SKM-1 (cell line): ENCODE data around the gene SMIM38.

Experiments
- DNase-seq: peaks from one replicate; lab custom pipeline; 2025; ENCODE audit not compliant: unreplicated experiment; lab: John Stamatoyannopoulos, UW

SMIM38 gene

DNA sequence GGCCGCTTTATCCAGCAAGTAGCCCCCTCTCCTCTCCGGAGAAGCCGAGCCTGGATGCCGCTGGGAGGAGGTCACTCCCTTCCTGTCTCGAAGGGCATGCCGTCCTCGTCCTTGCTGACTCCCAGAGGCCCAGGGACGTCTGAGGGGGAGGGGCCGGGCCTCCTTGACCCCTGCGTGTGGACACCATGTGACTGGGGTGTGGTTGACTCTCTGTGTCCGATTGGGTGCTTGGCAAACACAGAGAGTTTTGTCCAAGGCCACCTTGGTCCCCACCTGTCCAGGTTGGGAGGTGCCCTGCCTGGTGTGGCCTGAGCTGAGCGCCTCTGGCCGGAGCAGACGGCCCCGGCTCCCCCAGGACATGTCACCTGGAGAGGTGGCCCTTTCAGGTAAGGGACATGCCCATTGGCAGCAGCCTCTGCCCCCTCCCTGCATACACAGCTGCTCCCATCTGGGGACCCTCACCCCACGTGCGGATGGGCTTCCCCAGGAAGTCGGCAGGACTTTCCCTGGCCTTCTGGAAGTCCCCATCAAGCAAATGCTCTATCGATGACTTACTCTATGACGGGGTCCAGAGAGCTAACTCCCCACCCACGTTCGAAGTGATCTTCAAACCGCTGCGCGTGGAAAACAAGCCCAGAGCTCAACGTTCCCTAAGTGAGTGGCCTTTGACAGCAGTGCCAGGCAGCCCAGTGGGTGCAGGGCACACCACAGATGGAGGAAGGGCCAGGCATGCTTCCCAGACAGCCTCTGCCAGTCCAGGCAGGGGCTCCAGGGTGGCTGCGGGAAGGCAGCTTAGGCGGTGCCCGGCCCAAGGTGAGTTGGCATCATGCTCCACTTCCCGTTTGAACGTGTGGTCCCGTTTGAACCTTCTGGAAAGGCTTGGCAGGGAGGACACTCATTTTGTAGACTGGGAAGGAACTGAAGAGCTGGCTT is at the start of gene SMIM38:
TSS of gene SMIM38 (plus strand) at position 634 of the 933 bp plus-strand sequence. CDS start 1,912 bp downstream, outside the sequence.
- no peak for DNase-seq

DNA sequence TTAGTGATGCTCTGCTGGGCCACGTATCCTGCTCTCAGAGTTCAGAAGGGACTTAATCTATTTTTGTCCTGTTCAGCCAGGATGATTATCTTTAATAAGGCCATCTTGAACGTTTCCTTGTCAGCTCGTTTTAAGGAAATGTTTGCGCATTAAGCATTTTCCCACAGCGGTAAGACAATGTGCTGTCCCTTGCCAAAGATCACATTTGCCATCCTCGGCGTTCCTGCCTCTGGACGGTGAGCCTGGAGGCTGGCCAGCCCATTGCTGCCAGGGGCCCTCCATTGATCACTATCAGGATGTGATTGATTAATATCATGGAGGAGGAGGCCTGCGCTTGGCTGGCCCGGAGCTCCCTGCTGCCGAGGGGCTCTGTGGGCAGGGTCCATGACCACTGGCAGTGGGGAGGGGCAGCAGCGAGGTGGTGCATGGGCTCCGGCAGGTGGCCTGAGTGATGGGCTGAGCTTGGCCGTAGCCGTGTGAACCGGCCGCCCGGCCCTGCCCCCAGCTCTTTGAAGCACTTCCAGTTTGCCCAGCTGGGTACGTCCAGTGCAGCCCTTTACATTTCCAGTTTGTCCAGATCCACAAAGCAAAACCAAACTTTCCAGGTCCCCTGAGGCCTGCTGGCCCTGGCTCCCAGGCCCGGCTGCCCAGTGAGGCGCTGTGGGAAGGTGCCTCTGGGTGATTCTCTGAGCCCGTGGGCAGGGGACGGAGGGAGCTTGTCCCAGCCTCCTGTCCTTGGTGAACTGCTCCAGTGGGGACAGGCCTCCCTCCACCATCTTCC is 49.5 kb upstream of the SMIM38 start:
- no peak for DNase-seq

DNA sequence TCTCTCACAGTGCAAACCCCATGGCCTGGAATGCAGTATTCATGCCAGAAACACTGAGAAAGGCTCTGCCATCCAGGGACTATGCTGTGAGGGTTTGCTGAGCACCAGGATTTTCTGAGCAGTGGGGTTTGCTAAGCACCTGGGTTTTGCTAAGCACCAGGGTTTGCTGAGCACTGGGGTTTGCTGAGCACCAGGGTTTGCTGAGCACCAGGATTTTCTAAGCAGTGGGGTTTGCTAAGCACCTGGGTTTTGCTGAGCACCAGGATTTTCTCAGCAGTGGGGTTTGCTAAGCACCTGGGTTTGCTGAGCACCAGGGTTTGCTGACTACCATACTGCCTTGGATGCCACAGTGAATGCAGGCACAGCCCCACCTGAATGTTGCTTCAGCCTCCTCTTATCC is 48.3 kb upstream of the SMIM38 start:
- no peak for DNase-seq

DNA sequence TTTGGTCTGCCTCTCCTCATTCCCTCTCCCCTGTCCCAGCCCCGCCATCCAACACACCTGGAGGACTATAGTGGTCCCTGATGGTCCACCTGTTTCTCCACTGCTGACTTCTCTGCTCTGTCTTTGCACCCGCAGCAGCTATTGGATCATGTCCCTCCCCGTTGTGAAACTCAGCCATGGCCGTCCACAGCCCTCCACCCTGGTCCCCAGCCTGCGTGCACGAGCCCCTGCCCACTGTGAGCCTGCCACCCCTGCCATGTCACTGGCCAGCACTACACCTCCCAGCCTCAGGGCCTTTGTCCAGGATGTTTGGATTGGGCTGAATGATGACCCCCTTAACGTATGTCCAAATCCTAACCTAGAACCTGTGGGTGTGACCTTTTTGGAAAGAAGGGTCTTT is 47.7 kb upstream of the SMIM38 start:
- no peak for DNase-seq

DNA sequence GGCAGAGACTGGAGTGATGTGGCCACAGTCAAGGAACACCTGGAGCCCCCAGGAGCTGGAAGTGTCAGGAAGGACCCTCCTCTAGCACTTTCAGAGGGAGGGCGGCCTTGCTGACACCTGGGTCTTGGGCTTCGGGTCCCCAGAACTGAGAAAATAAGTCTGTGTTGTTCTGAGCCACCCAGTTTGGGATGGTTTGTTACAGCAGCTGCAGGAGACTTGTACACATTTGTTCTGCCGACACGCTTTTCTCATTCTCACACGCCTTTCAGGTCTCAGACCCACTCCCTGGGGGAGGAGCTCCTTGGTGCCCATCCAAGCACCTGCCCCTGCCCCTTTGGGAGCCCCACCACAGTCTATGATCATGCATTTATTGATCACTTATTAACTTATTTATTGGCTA is 47.2 kb upstream of the SMIM38 start:
- no peak for DNase-seq

DNA sequence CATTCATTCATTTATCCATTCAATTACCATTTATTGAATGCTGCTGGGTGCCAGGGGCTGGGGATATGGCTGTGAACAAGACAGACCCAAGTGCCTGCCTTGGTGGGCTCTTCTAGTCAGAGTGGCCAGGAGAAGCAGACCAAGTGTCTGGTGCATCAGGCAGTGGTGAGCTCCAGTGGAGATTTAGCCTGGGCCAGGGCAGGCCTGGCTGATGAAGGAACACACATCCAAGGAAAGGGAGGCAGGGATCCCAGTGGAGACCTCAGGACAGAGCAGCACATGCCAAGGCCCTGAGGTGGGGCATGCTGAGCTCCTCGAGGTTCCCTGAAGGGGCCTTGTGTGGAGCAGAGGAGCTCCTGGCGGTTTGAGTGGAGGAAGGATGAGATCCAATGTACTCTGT is 46.6 kb upstream of the SMIM38 start:
- no peak for DNase-seq

DNA sequence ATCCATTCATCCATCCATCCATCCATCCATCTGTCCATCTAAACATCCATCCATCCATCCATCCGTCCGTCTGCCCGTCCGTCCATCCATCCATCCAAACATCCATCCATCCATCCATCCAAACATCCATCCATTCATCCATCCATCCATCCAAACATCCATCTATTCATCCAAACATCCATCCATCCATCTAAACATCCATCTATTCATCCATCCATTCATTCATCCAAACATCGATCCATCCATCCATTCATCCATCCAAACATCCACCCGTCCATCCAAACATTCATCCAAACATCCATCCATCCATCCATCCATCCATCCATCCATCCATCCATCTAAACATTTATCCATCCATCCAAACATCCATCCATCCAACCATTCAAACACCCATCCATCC is 45.3 kb upstream of the SMIM38 start:
- no peak for DNase-seq

DNA sequence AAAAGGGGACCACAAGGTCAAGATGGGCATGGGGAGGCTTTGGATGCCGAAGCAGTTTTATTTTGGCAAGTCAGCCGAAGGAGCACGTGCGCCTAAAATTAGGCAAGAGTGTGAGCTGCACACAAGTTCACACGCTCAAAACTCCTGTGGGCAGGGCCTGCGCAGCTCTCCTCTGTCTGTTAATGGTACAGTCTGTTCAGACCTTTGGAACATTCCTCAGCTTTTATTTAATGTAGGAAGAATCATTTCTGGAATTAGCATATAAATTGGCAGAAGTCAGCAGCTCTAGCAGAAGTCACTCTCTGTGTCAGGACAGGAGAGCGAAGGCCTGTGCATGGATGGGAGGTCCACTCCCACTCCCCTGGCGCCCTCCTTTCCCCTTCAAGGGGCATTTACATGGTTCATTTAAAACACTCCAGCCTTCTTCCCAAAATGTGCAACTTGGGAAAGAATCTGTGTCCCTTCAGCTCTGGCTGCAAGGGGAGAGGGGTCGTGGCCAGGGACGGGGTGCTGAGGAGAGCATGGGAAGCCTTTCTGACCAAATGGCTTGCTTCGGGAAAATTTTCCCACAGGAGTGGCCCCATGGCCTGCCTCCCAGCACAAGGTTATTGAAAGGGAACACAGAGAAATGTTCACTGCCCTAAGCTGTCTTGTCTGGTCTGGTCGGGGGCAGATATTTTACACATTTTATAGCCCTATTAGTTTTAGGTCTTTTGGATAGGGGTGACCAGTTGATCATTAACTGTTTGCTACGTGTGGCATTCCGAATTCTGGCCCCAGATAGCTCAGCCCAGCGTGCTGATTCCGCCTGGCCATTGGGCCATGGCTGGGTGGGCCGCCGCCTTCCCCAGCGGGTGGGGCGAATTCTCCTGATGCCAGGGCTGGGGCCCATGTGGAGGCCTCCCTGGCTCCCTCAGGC is 43.9 kb upstream of the SMIM38 start:
- DNase-seq: no peak

DNA sequence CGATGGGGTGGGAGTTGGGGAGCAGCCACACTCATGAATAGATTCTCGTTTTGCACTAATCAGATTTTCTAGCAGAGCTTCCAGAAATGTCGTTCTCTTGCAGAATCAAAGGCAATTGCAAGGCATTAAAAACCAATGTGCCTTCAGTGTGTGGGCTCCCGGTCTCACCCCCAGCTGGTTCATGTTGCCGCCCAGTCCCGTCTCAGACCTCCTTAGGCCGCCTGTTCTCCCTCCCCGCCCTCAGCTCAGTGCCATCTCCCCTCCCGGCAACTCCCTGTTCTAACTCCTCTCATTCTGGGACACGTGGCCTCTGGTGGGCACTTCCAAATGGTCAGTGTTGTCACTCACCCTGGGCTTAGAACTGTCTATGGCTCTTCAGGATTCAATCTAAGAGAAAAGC is 42.5 kb upstream of the SMIM38 start:
- DNase-seq: no peak

DNA sequence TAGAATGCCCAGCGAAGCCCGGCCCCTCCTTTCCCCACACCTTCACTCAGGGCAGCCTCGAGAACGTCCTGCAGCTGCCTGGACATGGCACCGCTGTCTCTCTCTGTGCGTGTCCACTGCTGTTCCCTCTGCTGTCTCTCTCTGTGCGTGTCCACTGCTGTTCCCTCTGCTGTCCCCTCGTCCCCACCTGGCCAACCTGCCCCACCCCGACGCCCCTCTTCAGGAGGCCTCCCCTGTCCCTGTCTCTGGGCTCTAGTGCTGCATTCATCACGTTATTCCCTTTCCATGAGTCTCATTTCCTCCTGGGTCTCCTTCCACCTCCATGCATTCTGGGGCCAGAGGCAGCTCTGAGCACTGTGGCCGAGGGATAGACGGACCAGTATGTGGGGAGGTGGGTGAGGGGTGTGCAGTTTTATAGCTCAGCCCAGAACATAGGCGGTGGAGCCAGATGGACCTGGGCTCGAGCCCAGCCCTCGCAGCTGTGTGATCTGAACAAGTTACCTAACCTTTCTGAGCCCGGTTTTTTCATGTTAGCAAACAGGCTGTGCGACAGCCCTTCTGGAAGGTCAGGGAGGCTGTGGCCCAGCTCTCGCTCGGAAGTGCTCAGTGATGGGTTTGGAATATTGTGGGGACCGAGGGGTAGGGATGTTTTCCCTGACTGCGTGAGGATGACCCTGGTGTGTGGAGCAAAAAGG is 41.9 kb upstream of the SMIM38 start:
- DNase-seq: no peak

DNA sequence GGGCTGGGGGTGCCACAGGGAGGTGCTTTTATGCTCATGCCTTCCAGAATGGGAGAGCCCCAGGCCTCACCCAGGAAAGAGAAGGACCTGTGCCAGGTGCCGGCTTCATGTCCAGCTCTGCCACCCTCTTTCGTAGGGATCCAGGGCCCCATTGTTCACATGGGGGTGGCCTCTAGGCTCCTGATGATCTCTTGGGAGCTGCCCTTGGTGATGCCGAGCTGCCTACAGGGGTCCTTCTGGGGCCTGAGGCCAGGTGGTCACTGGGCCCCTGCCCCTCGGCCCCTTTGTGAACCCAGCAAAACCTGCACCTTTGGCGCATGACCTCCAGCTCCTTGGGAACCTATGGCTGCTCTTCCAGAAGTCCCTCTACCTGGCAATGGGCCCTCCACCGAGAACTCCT is 41.4 kb upstream of the SMIM38 start:
- no peak for DNase-seq

DNA sequence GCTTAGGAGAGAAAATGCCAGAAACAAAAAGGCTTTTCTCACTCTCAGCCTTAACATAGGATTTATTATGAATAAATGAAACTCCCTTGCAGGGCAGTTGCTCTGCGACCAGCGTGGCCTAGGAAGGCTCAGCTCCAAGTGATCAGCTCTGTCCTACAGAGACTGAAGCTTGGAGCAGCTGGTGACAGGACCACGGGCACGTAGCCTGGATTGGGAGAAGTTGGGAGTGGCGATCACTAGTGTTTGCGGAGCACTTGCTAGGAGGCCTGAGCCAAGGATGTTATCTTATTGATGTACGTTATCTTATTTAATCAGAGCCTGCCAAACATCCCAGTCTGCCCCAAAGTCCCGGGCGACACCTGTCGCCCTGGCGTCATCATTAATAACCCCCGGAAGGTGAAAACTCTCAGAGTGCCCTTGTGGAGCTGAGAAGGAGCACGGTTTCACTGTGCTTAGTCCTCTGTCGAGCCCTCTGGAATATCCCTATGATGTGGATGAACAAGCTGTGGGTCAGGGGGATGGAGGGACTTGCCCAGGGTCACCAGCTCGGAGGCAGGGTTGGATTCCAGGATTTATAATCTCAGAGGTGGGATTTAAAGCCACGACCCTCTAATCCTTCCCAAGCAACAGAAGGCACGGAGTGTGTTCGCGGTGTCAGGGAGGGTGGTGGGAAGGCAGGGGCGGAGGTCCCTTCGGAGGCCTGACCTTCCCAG is 40.8 kb upstream of the SMIM38 start:
- no peak for DNase-seq

DNA sequence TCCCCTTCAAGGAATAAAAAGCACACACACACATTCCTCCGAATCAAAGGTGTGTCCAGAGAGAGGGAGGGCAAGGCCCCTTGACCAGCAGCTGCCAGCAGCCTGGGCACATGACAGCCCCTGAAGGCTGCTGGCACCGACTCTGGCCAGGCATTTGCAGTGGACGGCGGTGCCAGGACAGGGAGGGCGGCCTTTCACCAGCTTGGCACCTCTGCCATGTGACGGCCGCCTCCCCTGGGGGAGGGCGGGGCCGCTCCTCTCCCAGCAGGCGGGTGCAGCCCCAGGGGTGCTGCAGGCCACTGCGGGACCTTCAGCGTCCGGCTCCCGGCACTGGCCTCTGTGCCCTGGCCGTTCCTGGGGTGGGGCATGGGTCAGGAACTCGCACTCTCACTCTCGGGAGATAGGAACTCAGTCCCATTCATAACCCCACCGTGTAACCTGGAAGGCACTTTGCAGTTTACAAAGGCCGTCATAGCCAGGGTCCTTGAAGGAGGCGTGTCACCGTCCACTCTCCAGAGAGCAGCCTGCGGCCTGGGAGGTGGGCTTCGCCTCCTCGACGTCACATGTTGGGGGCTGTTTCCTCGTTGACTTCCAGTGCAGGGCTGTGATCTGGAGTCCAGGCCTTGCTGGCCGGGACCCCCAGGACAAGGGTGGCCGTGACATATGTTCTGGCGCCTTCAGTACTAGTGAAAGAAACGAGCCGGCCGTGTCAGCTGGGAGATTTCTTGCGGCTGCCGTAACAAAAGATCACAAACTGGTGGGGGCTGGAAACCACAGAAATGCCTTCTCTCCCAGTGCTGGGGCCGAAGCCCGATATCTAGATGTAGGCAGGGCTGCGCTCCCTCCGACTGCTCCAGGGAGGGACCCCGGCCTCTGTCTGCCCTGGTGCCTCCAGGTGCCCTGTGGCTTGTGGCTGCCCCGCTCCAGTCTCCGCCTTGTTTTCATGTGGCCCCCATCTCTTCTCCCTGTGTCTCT is 39.9 kb upstream of the SMIM38 start:
- no peak for DNase-seq

DNA sequence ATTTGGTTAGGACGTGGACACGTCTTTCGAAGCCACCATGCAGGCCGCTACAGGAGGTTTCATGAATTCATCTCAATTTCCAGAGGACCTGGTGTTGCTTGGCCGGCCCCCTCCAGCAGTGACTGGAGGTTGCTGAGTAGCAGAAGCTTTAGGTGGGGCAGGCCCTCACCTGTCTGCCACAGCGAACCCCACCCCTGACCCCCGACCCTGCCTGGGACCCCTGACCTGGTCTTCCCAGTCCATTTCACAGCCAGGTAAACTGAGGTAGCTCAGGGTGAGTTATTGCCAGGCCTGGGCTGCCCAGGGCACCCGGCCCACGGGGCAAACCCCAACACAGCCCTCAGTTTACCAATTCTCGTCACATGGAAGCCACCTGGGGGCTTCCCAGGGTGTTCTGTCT is 39.1 kb upstream of the SMIM38 start:
- no peak for DNase-seq

DNA sequence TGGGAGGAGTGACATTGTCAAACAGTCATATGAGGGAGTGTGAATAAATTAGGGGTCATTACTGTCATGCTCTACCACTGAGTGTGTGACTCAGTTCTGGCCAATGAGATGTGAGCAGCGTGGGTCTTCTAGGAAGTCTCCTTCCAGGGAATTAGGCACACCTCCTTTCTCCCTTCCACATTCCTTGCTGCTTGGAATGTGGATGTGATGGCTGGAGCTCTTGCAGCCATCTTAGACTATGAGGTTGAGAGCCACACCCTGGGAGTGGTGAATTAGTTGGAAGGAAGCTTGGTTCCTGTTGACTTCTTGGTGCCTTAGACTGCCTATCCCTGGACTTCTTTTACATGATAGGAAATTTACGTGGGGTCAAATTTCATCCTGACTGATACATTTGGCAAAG is 36.5 kb upstream of the SMIM38 start:
- DNase-seq: no peak

DNA sequence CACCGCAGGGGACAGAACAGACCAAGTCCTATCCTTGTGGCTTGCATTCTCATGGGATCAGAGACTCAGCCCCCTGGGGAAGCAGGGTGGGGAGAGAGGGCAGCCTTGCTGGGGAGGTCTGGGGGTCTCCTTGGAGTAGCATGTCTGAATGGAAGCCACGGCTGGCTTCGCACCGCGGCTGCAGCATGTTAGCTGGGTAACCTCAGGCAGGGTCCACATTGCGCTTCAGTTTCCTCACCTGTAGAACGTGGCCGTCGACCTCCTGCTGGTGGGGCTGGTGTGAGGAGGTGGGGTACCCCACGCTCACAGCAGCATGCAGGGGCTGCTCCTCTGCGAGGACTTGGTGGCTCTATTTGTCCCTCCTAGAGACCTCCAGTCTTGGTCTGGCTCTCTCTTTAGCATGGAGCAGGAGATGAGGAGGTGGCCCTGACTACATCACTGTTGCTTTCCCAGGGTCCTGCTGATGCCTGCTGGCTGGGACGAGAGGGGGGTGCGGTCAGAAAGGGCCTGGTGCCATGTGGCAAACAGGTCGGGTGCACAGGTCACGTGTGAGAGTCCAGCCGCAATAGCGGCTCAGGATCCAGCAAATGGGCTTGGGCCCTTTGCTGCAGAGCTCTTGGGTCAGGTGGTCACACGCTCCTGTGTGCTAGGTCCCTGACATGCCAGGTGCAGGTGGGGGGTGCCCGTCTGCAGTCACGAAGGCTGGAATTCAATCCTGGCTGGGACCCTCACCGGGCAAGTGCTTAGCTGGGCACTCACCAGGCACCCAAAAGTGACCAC is 35.4 kb upstream of the SMIM38 start:
- no peak for DNase-seq

DNA sequence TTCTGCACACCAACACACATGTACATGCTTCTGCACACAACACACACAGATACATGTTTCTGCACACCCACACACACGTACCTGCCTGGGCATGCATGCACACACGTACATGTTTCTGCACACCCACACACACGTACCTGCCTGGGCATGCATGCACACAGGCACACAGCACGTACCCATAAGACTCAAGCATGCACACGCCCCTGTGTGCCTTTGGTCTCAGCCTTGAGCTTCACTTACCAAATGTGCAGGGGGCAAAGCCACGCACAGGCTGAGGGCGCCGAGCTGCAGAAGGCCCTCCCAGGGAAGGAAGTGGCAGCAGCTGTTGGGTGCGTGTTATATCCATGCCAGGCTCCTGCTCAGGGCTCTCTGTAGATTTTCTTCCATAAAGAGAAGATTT is 34.7 kb upstream of the SMIM38 start:
- DNase-seq: no peak
